Cortex of kidney (tissue), 1 donor: ENCODE results near the gene VTCN1.
"Not testable (repeated sequence)": the region's sequence is repeated elsewhere in the genome, so short reads cannot be mapped to it uniquely, and the experiment has no call there.

Experiments
- DNase-seq: peaks from one replicate; lab custom pipeline; 2025; lab: John Stamatoyannopoulos, UW

VTCN1 gene, protein sequence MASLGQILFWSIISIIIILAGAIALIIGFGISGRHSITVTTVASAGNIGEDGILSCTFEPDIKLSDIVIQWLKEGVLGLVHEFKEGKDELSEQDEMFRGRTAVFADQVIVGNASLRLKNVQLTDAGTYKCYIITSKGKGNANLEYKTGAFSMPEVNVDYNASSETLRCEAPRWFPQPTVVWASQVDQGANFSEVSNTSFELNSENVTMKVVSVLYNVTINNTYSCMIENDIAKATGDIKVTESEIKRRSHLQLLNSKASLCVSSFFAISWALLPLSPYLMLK

DNA sequence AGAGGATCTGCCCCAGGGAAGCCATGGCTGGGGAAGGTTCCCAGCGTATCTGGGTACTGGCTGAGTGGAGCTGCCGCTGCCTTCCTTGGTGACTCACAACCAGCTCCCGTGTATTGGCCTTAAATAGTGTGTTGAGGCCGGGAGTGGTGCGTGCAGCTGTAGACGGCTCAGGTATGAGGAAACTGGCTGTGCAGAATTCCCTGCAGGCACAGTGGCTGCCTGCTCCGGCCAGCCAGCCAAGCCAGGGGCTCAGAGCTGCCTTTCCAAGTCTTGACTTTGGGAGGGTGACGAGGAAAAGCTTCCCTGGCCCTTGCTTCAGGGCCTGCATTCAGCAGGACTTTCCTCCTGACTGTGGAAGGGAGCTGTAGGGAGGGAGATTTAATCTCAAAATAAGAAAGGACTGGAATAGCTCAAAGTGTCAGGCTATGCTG is at the start of gene VTCN1:
TSS of gene VTCN1 (minus strand) at position 97 of the 431 bp plus-strand sequence. CDS start at position 25, 72 bp downstream.
- no peak for DNase-seq

DNA sequence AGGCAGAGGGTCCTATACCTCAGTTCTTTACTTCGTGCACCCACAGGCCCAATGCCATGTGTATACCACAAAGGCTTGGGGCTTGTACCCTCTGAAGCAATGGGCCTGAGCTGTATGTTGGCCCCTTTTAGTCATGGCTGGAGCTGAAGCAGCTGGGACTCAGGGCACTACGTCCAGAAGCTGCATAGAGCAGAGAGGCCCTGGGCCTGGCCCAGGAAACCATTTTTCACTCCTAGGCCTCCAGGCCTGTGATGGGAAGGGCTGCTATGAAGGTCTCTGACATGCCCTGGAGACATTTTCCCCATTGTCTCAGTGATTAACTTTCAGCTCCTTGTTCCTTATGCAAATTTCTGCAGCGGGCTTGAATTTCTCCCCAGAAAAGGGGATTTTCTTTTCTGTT is 48.1 kb upstream of the VTCN1 start:
- no peak for DNase-seq

DNA sequence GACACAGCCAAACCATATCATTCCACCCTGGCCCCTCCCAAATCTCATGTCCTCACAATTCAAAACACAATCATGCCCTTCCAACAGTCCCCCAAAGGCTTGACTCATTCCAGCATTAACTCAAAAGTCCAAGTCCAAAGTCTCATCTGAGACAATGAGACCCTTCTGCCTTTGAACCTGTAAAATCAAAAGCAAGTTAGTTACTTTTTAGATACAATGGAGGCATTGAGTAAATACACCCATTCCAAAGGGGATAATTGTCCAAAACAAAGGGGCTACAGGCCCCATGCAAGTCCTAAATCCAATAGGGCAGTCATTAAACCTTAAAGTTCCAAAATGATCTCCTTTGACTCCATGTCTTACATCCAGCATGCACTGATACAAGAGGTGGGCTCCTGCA is 47.3 kb upstream of the VTCN1 start:
- DNase-seq, result not testable (repeated sequence)

DNA sequence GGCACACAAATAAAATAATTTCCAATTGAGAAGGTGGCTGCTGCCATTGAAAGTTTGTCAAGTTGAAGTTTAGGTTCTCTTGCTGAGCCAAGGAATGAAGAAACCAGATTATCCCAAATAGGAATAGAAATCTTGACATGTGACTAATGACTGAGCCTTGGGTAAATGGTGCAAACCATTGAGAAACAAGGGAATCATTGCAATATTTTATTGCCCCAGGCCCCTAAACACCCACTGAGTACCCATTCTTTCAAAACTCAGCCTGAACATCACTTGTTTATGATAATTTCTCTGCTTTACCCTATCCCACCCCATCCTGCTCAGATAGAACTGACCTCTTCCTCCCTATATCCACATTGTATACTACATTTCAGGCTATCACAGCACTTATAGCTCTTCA is 46.6 kb upstream of the VTCN1 start:
- no peak for DNase-seq

DNA sequence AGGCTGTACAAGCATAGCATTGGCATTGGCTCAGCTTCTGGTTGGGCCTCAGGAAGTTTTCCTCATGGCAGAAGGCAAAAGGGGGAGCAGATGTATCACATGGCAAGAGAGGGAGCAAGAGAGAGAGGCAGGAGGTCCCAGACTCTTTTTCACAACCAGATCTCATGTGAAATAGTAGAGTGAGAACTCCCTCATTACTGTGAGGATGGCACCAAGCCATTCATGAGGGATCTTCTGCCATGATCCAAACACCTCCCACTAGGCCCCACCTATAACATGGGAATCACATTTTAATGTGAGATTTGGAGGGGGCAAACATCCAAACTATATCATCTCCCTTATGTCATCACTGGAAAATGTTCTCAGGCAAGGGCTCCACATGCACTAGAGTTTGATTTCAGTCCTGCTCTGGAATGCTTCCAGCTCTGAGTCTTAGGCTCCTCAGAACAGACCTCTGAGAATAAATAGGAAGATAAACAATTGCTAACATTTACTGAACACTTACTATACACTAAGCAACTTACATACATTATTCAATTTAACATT is 39.4 kb upstream of the VTCN1 start:
- DNase-seq, result no peak

DNA sequence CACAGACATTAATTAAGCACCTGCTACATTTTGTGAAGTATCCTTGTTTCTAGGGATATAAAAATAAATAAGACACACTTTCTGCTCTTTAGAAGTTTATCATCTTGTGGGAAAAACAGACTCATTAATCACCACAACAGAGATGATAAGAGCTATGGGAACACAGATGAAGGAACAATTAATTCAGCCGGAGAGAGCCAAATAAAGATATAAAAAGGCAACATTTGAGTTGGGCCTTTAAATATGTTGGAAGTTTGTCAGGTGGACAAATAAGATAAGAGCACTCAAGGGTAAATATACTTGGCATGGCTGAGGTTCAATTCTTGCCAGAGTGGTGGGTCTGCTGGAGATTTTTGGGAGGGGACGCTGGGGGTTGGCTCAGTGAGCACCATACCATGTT is 34.2 kb upstream of the VTCN1 start:
- DNase-seq, result no peak

DNA sequence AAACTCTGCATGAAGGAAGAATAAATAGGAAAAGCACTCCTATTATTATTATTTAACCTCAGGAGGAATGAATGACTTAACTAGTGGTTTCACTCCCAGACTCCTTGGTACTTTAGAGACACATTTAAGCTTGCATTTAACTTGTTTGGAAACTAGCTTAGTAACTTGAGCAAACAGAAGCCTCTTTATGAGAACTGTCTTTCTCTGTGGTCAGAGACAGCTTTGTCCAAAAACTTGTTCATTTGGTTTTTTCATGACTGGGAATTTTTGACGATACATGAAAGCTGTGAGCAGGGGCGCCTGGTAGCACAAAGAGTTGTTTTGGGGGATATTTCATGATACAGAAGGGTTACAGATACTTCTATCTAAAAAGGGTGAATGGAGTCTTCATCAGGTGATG is 33.6 kb upstream of the VTCN1 start:
- no peak for DNase-seq

DNA sequence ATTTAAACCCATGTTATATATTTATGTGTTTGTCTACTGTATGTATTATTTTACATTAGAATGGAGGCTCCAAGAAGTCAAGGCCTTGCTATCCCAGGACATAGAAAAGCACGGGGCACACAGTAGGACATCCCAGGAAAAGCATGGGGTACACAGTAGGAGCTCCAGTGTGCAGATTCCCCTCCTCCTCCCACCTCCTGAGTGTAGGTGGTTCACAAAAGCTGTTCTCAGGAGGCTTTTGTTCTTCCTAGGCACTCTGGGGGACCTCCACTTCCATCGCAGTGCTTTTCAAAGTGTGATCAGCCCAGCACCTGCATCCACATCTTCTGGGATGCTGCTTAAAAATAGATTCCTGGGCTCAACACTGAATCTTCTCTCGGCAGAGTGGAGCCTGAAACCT is 30.8 kb upstream of the VTCN1 start:
- DNase-seq, result no peak

DNA sequence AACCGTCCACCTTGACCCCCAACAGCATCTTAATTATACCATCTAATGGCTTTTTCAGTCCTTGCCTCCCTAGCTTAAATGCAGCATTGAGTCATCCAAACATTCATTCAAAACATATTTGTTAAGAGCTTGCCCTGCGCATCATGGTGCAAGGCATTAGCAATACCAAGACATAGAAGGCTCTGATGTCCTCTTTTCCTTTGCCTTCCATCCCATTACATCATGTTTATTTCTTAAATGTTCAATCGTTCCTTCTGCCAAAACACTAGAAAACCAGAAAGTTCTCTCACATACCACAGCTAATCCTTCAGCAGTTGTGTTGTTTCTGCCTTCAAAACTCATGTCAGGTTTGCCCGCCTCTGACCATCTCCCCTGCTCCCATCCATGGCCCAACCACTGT is 29.8 kb upstream of the VTCN1 start:
- no peak for DNase-seq

DNA sequence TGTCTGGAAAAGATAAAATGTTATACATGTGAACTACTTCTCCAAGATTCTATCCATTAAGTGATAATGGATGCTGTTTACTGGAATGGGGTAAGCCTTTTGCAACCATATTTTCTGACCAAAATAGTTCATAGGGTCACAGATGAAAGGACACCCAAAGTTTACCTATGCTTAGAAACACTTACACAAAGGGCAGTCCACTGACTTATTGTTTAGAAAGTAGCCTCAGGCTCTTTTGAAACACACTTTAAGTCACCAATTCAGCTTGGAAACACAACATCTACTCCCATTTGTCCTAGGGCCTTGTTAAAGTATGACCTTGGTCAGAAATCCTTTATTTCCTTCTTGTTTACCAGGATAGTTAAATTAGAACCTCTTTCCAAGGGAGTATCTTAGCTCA is 28.7 kb upstream of the VTCN1 start:
- DNase-seq, result no peak

DNA sequence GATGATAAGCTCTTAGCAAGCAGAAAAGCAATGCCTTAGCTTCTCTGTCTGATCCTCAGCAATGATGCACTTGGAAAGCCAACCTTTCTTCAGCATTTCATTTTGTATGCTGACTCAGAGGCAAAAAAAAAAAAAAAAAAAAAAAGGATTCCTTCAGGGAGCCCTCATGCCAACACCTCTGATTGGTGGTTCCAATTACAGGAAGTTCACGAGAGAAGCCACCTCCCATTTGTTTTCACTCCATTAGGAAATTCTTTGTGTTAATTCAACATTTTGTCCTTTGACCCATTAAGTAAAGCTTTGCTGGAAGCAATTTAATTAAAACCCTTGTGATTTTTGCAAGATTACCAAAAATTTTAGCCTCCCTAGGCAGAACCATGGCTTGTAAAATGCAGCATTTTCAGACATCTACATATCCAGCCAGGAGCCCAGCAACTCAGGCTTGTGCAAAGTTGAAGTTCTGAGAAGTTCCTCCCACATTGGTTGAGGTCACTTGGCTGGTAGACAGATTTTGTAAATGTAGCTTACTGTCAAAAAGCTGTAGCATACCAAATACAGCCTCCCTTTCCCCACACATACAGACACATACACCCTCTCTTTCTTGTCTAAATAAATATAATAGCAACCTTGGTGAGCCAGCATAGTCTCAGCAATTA is 27.1 kb upstream of the VTCN1 start:
- DNase-seq, result no peak

DNA sequence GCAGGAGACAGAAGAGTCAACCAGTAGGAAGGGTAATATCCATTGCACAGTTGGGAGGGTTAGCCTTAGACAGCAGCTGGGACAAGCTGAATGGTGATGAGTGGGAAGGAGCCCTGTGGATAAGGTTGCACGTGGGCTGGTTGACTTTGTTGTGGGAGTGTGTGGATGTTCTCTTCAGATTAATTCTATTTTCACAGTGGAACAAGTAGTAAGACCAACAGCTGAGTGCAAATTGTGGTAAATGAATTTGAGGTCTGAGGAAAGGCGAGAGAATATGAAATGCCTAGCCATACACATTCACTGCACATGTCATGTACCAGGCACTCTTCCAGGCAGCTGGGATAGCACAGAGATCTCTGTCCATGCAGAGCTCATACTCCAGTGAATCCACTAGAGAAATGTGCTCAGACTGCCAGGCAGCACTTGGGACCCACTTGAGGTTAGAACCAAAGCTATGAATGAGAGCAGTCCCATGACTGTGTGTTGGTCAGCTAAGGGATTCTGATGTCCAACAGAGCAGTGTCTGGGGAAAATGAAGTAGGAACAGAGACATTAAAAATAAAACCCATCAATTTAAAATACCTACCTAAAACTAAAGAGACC is 25.2 kb upstream of the VTCN1 start:
- DNase-seq, result no peak

DNA sequence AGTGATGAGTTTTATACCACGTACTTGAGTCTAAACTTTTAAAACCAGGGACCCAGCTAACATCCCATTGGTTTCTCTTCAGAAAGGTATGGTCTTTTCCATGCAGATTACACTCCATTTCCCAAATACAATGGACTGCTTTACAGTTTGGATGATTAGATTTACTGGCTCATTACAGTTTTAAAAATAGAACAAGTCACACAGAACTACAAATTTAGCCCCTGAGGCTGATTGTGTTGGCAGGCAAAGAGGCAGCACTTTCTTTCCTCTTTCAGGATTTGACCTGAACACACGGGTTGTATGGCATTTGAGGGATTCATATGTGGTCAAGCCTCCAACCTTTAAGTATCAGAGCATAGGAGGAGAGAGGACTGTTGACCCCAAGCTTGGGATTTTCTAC is 21.8 kb upstream of the VTCN1 start:
- DNase-seq, result no peak

DNA sequence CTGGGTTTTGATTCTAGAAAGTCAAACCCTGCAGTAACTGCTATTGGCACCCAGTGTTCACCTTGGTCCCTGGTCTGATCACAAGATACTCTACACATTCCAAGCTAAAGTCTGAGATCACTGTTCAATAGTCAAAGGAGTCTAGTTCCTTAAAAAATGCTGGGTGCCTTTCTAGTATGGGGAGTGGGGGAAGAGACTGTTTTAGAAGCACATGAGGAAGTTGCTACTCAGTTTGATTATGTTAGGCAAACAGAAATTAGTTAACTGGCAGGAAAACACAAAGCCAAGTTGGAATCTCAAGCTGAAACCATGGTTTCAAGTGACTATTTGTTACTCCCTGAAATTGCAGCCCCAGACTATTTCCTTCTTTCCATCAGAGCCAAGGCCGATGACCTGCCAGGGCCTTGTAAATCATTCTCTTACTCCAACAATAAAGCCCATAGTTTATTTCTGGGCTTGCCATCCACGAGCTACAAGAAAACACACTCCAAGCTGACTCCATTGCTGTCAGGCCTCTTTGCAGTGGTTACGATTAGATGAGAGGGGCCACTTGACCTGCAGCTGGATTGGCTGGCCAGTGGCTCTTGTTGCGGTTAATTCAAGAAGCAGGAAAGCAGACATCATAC is 21.1 kb upstream of the VTCN1 start:
- DNase-seq, result no peak

DNA sequence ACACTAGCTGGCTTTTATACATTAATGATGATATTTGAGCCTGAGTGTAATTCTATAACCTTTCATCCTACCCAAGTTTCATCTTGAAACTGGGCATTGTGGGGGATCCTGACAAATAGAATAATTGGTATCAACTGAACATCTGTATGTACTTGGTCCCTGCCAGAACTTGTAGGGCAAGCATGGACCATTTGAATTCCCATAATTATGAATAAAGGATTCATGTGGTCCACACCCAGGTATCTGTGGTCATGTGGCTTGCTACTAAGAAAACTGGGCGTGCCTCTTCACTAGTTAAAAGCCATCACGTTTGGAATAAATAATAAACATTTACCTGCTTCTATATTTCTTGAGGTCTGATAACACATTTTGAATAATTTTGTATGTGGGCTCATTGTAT is 20.6 kb upstream of the VTCN1 start:
- no peak for DNase-seq

DNA sequence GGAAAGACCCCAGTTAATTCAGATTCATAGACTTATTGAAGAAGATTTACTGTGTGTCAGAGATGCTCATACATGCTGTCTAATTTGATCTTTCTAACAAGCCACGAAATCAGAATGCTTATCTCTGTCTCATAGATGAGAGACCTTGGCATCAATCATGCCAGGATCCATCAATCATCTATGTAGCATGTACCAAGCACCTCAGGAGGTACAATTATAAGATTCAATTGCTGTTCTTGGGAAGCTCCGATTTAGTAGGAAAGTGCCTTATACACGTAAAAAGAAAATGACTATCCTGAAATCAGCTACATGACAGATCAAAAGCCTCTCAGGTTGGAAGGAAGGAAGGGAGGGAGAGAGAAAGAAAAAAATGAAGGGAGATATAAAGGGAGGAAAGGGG is 18.5 kb upstream of the VTCN1 start:
- DNase-seq, result no peak

DNA sequence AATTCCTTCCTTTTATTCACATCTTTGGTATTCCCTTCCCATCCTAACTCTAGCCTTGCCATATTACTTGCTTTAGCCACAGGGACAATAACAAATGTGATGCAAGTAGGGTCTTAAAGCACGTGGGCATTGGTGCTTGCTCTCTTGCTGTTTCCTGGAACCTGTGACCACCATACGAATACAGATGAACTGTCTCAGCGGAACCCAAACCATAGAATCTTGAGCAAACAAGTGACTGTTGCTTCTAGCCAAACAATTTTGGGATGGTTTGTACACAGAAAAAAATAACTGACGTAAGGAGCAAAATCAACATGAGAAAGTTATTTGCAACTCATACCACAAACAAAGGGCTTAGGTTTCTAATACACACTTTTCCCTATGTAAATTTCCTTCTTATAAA is 15.2 kb upstream of the VTCN1 start:
- no peak for DNase-seq

DNA sequence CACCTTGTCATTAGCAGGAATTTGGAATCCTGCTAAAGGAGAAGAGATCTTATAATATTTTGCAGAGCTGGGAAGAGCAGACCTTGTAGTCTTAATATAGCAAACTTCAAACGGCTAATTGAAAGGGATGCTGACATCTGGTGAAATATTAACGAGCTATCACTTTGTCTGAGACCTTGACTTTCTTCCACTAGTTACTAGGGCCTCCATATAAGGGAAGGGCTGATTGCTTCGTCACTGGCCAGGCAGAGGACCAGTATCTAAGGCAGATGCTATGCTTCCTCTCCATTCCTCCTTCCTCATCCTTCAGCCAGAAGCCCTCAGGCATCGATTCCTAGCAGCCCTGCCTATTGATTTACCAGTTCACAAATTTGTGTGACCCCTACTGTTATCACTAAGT is 6.0 kb upstream of the VTCN1 start:
- no peak for DNase-seq

DNA sequence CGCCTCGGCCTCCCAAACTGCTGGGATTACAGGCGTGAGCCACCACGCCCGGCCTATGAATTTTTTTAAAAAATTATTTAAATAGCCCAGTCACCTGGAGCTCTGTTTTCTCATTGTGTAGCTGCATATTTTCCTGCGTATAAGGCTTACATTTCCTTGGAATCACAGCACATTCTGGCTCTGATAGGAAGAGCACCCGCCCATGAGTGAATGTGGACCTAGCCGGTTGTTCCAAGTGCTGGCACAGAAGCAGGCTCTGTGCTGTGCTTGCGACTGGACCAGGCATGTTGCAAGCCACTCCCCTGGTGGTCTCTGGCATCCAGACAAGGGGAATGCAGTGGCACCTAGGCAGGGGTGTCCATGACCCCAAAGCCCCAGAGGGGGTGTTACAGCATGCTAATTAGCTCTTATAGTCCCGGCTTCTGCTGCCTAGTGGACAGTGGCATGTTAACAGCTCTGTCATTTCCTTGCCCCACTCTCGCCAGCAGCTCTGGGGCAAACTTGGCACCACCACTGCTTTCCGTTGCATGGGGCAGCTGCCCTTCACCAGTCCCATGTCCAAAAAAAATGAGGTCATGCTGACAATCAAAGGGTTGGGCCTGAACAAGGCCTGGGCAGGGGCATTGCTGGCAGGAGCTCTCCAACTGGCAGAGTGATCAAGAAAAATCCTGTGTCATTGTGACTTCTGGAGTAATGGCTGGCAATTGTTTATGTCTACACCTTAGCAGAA is 5.2 kb upstream of the VTCN1 start:
- no peak for DNase-seq

DNA sequence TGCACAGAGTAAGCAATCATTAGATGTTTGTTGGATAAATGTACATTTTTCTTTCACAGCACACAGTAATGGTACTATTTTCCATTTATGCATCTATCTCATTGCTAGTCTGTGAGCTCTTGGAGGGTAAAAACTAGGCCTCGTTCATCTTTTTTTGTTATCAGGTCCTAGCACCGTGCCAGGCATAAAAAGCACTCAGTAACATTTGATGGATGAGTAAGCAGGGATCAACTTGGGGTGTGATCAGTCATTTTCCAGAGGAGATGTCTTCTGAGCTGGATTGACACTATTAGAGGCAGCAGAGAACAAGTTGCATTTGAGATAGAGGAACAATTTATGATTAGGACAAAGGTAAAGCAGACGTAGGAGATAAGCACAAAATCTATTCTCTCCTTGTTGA is 4.3 kb upstream of the VTCN1 start:
- no peak for DNase-seq

DNA sequence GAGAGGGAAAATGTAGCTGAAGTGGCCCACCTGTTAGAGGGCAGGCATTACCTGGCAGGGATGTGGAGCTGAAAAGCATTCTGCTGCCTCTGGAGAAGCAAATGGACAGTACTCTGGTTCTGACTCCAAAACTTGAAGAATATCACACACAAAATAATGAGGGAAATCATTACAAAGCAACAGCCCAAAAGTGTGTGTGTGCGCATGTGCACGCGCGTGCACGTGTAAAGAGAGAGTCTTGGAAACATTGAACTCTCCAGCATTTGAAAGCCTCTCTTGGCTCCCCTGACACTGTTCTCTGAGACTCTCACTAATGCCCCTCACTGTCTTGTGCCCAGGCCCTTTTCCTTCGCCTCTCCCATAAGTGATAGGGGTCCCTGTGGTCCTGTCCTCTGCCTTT is 2.3 kb upstream of the VTCN1 start:
- DNase-seq, result no peak

DNA sequence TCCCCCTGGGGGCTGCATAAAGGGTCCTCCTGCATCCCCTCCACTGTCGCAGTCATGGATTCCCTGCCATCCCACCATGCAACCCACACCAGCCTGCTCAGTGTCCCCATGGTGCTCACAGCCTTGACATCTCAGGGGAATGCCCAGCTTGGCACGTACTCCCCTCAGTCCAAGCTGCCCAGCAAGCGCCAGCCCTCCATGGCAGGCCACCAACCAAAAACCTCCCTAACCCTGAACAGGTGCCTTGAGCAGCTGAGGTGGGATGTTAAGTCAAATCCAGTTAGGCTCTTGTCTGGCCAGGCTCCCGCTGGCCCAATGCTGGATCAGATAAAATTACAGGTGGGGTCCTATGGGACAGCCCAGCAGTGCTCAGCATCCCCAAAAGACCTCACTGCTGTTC is 341 bp downstream of the VTCN1 start:
- no peak for DNase-seq
